GM15510 (cell line): Measurements from ENCODE around the gene EHD4.
A peak's percentile ranks its signal among the peaks of the same experiment; 100 is the strongest.

Experiments
- POLR2A ChIP-seq: IDR thresholded peaks from 3 replicates; pipeline ENCODE4 v1.6.1; 2011; ENCODE audit warnings: borderline replicate concordance; ENCODE audit not compliant: insufficient read length; ENCODE audit errors: extremely low read depth

EHD4 gene

DNA sequence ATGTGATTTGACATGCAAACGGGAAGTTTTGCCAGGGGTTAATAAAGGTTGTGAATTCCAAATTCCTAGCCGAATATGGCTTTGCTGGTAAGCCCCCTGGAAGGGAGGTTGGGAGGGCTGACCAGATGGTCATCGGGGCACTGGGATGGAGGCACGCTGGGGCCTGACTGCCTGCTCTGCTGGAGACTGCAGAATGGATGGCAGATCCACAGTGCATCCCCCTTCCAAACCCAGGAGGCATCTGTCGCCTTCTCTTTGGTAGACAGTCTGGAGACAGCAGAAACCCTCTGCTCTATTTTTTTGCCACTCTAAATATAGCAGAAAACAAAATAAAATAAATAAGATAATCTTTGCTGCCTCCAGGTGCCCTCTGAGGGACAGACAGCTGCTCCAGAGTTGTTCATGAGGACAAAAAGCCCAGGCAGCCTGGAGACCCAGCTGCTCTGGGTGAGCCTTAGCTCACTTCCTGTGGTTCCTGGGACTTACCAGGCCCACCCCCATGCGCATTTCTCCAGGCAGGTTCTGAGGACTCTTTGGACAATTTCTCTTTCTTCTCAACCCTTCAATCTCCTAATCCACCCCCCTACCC is 72.4 kb downstream of the EHD4 start:
- no peak for TF ChIP-seq POLR2A

DNA sequence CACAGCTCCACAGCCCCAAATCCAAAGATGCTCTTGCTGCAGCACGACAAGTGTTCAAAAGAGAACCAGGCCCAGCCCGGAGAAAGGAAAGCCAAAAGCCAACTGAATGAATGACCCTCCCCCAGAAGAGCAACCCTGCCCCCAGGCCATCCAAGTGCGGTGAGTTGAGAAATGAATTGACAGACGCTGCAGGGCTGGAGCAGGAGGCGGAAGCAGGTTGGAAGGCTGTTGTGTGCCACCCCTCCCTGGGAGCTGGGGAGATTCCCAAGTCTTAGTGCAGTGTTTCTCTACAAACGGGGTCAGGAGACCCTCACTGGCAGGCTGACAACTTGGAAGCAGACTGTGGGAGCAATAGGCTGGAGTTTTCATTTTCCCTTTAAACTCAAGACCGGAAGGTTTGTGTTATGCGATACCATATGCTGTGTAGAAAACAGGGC is 75.0 kb downstream of the EHD4 start:
- TF ChIP-seq POLR2A, result no peak

DNA sequence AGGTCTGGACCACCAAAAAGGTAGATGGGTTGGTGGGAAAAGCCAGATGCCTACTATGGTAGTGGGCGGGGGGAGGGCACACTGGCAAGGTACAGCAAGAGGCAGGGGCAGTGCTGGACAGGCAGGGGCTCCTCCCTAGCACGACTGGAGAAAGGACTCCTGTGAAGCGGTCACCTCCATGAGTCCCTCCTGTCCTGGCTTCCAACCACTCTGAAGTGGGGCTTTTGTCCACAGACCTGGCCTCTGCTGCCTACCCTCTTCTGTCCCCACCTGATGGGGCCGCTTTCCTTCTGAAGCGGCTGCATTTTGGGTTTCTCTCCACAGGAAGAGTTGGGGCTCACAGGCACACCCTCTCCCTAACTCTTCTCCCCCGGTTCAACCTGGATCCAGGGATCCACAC is 75.8 kb downstream of the EHD4 start:
- no peak for TF ChIP-seq POLR2A

DNA sequence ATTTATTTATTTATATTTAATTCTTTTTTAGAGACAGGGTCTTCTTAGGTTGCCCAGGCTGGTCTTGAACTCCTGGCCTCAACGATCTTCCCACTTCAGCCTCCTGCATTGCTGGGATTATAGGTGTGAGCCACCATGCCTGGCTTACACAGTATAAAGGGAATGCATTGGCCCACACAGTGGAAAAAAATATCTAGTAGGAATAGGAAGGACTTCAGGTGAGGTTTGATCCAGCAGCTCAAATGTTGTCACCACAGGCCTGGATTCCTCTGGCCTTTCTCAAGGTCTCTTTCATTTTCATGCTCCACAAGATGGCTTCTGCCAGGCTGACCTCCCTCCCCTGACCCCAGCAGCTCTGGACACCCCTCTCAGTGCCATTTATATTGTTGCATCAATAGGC is 76.4 kb downstream of the EHD4 start:
- no peak for TF ChIP-seq POLR2A

DNA sequence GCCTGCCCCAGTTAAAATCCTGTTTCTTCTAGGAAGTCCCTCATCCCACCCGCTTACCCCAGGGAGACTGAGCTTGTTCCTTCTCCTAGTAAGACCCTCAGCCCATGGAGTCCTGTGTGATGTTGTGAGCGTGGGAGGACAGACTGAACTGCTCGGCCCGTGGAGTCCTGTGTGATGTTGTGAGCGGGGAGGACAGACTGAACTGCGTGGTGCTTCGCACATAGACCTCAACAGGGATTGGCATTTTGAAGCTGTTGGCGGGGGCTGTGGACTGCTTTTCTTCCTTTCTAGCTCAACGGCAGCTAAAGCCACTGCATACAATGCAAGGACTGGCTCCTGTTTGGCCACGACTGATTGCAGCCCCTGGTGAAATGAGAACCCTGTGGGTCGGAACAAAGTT is 76.9 kb downstream of the EHD4 start:
- no peak for TF ChIP-seq POLR2A

DNA sequence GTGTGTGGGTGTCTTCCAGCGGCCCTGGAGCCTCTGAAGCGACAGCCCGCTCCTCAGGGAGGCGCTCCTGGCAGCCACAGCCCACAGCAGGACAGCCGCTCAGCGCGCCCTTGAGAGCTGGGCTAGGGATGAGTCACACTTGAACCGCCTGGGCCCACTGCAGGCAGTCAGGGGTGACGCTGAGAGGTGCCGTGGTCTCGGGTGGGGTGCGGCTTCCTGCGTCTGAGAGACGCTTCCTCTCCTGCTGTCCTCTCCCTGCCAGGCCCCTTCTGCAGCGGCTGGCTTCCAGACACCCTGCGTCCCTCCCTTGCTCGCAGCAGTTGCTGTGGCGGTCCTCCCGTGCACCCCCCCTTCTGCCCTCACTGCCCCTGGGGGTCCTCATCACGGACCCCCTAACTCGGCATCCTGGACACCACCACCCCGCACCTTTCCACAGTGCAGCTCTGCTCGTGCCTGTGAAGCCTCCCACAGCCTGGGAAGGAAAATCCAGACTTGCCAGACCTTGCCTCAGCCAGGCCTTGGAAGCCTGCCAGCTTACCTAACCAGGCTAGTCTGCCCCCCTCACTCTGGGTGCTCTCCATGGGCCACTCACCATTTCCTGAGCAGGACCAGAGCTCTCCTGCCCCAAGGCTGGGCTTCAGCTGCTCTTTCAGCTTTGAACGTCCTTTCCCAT is 77.4 kb downstream of the EHD4 start:
- peak; percentile 21 for TF ChIP-seq POLR2A

DNA sequence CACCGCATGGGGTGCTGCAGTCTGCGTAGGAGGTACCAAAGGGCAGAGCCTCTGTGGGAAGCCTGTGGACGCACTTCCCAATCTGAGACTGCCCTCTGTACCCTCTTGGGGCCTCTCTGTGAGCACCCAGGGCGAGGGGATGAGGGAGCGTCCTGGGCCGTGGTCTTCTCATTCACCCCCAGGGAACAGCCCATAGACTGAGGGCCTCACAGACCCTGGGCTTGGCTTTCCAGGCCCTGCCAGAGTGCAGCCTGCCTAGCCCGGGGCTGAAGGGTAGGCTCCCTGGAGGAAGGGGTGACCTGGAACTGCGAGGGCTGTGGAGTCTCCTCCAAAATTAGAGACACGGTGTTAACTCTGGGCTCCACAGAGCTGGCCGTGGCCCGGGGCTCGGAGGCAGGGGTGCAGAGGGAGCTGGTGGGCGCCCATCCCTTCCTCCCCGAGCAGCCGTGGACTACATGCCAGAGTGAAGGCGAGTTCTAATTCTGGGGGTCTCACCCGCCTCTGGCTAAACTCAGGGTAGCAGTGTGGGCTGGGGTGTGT is 78.0 kb downstream of the EHD4 start:
- TF ChIP-seq POLR2A, result no peak

DNA sequence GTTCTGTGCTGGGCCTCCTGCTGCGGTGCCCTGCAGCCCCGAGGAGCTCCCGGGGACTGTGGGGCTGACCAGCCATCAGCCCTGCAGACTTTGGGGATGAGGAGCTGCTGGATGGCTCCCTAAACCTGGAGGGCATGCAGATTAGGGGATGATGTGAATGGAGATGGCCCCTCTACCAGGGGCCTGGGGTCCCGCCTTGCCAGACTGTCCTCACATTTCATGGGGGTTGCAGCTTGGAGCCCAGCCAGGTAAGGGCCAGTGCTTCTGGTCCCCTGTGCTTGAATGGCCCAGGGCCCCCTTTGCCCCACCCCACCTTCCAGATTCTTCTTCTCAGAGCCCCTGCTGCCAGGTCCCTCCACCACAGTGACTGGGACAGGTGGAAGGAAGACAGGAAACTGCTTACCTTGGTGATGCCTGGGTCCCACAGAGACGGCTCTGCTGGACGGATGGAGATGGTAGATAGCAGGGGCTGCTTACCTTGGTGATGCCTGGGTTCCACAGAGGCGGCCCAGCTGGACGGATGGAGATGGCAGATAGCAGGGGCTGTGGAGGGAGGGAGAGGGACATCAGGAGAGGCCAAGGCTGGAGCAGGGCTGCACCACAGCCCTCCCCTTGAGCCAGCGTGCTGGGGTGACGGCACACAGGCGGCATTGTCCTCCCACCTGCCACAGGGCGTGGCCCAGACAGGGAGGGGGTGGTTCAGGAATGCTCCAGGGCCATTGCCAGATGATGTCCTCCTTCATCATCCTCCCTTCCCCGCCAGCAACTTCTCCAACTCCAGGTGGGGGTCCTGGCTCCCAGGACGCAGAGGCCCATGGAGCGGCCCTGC is 78.7 kb downstream of the EHD4 start, which contains the start of gene SPTBN5:
Gene SPTBN5 (minus strand): TSS at position 632 of the 829 bp plus-strand sequence. CDS start 556 bp downstream, at position 76.
- TF ChIP-seq POLR2A, result no peak

DNA sequence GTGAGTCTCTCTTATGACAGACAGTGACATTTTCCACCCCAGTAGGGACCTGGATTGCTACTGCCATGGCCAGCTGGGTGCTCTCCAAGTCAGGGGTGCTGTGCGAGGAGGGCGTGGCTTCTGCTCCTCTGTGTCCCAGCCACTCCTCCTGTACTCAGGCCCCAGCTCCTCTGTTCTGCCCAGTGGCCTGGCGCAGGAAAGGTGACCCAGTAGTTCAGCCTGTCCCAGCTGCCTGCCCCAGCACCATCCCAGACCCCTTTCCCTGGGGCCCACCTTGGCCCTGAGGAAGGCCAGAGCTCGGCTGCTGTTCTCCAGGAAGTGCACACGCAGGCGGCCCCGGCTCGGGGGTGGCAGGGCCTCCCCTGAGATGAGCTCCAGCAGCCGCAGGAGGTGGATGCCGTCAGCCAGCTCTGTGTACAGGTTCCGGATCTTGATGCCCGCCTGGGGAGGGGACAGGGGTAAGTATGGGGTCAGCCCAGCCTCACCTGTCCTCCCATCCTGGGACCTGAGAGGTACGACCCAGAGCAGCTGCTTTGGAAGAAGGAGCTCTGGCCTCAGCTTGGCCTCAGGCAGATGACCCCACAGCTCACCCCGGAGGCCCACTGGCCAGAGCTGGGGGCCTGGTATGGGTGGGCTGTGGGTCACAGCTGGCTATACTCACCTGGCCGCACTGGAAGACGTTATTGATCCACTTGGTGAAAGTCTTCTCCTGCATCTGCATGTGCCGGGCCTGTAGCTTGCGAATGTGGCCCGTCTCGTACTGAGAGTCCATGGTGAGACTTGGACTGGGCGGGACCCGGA is 79.5 kb downstream of the EHD4 start:
- TF ChIP-seq POLR2A, result no peak

DNA sequence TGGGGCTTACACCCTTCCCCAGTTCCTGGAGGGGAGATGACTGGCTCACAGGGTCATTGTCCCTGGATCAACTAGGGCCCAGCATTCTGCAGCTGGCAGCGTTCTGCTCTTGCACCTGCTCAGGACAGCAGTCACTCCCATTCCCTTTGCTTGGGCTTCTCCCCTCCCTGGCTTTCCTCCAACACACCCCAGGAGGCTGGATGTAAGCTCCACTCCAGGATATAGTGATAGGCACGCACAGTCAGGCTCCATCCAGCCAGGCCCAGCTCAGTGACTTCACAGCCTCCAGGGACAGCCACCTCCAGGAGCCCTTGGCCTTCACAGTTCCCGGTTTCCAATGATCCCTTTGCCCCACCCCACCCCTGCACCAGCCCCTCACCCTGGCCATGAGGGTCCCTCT is 80.4 kb downstream of the EHD4 start:
- TF ChIP-seq POLR2A, result no peak

DNA sequence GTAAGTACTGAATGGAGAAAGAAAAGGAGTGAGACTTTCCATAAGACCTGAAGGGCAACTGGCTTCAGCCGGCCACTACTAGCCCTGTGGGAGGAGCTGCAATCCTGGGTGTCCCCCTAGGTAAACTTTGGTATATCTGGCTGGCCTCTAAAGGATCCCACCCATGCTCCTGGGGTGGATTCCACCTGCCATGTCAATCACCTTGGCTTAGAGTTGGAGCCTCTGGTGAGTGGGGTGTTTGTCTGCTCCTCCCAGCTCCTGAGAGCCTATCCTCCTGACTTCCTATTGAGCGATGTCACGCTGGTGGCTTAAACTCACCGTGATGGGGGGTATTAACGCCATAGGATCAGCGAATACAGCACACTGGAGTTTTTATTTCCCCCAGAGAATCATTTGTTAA is 81.1 kb downstream of the EHD4 start:
- no peak for TF ChIP-seq POLR2A

DNA sequence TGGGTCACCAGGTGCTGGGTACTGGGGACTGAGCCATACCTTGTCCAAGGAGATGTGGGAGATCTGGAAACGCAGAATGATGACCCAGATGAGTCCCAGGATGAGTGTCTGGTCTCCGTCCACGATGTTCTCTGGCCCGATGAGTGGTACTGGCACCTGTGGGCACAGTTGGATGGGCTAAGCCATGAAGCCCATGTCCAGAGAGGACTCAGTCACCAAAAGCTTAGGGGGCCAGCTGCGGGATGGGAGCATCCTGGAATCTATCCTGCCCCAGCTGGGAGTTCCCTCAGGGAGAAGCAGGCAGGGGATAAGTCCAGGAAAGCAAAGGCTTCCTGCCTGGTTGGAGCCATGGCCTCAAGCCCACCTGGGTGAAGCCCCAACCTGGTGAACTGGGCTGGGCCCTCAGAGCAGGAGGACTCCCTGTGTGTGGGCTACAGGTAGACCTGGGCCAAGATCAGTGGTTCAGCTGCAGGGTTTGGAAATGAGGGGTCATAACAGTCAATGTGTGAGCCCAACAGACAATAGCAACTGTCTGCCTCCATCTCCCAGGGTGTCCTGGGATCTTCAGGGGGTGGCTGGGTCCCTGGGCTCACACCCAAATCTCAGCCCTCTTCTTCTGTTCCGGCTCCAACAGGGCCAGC is 82.2 kb downstream of the EHD4 start:
- TF ChIP-seq POLR2A, result no peak

DNA sequence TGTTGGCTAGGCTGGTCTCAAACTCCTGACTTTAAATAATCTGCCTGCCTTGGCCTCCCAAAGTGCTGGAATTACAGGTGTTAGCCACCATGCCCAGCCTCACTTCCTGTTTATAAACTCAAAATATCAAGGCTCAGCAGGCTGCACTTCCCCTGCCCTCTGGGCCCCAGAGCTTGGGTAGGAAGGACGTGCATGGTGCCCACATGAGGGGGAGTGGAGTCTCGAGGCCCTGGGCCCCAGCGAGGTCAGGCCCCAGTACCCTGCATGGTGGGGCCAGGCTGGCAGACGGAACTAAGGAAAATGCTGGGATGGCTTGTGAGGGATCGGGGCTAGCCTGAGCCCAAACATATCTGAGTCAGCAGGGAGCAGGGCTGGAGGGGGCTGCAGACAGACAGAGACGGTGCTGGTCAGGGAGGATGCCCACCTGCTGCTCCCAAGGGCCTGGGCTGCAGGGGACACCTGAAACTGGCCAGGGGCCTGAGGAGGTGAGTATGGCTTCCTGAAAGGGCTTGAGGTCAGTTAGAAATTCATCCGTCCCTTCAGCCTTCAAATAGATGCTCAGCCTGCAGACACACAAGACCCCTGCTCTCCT is 83.6 kb downstream of the EHD4 start:
- no peak for TF ChIP-seq POLR2A

DNA sequence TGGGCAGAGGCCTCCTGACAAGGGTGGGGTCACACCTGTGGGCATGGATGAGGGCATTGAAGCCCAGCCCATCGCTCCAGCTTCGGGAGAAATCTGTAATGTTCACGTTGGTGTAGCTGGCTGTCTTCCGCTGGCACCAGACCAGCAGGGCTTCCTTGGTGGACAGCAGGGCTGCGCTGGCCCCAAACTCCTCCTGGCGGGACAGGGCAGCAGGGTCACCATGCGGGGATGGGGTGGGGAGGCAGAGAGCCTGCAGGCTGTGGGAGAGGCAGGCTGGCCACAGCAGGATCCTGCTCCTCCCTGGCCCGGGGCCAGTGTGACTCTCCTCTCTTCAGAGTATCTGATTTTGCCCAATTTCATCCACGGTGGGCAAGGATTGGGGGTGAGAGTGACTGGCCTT is 84.5 kb downstream of the EHD4 start:
- no peak for TF ChIP-seq POLR2A
